ENCODE measurements around the gene MPC2.
"Not testable (repeated sequence)": the region's sequence is repeated elsewhere in the genome, so short reads cannot be mapped to it uniquely, and the experiment has no call there.

Gene MPC2

GRCh38 chr1:167905182-167905581 is 31.7 kb downstream of the MPC2 start:
- no peak for DNase-seq (ENCODE audit: low read depth in 2 of 2)

DNA sequence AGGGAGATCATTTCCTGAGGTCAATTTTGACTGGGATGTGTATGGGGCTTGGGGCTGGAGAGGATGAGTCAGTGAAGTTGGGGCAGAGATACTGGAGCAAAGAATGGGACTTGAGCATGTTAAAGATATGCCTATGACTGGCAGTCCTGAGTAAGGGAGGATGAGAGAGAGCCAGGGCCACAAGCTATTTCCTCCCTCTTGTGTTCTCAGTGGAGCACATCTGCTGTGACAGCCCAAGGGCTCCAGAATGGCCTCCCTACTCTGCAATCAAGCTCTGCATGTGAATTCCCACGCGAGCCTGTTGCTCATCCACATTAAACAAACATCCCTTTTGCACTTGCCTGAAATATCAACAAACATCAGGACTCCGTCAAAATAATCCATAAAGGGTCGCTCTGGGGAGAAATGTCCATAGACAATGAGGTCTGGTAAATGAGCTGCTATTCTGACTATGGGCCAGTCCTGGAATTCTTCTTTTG is 32.2 kb downstream of the MPC2 start:
- DNase-seq (ENCODE audit: low read depth in 2 of 2) = no peak

- DNase-seq (ENCODE audit: low read depth in 2 of 2) = no peak
Measured at GRCh38 chr1:167900907-167901306, 36.0 kb downstream of the MPC2 start.

GRCh38 chr1:167899253-167899681 is 37.6 kb downstream of the MPC2 start:
- no peak for DNase-seq (ENCODE audit: low read depth in 2 of 2)

- no peak for DNase-seq (ENCODE audit: low read depth in 2 of 2)
Measured at GRCh38 chr1:167898578-167899222, 38.2 kb downstream of the MPC2 start.

DNA sequence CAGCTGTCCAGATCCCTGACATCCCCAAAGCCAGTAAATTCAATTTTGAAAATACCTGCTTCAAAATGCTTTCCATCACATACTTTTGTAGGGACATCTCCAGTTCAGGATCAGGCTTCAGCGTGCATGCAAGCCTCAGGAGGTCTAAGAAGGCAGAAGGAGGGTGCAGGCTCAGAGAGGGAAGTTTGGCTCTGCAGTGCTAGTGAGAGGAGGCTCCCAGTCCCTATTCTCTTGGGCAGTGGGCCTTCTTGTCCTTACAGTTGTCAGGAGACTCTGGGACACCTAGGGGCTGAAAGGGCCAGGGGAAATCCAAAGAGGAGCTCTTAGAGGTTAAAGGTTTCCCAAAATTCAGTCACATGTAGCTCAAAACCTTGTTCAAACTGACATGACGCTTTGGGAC is 43.1 kb downstream of the MPC2 start:
- no peak for DNase-seq (ENCODE audit: low read depth in 2 of 2)

DNA sequence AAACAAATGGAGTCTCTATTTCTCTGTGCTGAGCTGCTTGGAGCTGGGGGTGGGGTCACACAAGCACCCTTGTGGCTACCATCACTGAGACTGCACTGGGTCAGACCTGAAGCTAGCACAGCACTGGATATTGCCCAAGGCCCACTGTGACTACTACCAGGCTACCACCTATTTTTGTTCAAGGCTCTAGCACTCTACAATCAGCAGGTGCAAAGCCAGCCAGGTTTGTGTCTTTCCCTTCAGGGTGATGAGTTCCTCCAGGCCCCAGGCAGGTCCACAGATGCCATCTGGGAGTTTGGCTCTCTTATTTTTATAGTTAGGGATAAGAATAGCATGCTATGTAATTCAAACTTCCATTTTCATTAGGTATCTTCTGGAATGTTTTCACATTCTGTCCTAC is 46.5 kb downstream of the MPC2 start:
- DNase-seq (ENCODE audit: low read depth in 2 of 2) = no peak

DNA sequence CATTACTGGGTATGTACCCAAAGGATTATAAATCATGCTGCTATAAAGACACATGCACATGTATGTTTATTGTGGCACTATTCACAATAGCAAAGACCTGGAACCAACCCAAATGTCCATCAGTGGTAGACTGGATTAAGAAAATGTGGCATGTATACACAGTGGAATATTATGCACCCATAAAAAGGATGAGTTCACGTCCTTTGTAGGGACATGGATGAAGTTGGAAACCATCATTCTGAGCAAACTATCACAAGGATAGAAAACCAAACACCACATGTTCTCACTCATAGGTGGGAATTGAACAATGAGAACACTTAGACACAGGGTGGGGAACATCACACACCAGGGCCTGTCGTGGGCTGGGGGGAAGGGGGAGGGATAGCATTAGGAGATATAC is 49.7 kb downstream of the MPC2 start:
- DNase-seq (ENCODE audit: low read depth in 2 of 2) = not testable (repeated sequence)

GRCh38 chr1:167882376-167882775 is 54.5 kb downstream of the MPC2 start:
- DNase-seq (ENCODE audit: low read depth in 2 of 2) = no peak

DNA sequence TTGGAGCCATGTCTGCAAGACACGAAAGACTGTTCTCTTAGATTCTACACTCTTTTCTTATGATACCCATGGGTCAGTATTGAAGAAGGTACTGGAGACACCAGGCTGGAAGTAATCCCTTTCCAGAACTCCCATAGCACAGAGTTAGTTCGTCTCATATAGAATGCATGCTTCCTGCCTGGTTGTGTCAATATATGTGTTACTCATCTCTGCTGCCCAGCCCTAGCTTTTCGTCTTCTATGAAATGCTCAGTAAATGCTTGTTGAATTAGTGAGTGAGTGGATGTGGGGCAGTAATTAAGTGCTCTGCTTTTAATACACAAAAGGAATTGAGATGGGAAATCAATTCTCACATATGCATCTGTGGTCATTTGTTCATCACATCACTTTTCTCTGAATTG is 55.1 kb downstream of the MPC2 start:
- no peak for DNase-seq (ENCODE audit: low read depth in 2 of 2)

GRCh38 chr1:167881069-167881468 is 55.8 kb downstream of the MPC2 start:
- no peak for DNase-seq (ENCODE audit: low read depth in 2 of 2)

DNA sequence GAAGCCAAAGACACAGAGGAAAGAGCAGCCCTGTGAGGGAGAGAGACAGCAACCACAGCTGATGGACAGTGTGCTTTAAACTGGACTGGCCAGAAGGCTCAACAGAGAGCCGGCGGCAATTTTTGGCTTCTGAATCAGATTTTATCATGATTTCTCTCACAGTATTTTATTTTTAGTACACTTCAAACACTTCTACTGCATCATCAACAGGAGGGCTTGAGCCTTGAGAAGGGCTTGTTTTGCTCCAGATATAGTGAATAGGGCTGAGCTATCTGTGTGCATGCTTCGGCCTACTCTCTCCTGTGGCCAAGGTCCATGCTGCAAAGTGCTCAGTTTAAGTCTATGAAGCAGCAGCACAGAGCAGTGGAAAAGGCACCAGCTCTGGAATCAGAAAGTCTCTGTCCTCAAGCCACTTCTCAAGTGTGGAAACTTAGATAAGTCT is 56.3 kb downstream of the MPC2 start:
- DNase-seq (ENCODE audit: low read depth in 2 of 2) = no peak

- DNase-seq (ENCODE audit: low read depth in 2 of 2) = no peak
Measured at GRCh38 chr1:167879508-167879907, 57.4 kb downstream of the MPC2 start.

- DNase-seq (ENCODE audit: low read depth in 2 of 2) = no peak
Measured at GRCh38 chr1:167878372-167879160, 58.3 kb downstream of the MPC2 start.

DNA sequence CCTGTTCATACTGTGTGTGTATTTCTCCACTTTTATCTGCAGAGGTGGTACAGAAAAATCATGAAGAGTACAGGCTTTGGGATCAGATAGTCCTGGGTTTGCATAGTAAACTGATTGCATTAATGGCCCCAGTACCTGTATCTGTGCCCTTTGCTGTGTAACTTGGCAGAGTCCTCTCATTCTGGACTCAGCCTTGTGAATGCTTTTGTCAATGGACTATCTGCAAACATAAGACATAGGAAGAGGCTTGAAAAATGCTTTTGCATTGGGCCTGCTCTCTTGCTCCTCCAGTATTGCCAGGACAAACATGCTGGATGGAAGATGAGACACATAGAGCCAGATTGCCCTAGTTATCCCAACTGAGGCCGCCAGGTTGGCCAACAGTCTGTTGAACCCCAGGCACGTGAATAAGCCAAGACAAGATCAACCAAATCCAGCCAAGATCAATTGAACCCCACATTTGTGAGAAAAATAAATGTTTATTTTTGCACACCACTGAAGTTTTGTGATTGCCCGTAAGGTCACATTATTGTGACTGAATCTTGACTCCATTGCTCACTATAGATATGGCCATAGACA is 60.2 kb downstream of the MPC2 start:
- no peak for DNase-seq (ENCODE audit: low read depth in 2 of 2)

DNA sequence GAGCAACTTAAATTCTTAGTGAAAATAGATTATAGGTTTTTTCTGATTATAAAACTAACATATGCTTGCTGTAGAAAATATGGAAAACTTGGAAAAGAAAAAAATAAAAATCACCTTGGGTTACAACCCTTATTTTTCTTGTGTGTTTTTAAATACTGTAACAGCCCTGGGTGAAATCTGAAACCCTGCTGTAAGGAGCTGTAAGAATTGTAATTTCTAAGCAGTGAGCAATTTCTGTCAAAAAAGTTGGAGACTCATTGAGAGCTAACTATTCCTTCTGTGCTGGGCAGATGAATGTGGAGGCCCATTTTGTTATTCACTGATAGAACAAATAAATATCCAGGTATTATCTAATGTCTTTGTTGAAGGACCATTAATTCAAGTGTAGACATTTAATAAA is 65.5 kb downstream of the MPC2 start:
- no peak for DNase-seq (ENCODE audit: low read depth in 2 of 2)

- DNase-seq (ENCODE audit: low read depth in 2 of 2) = not testable (repeated sequence)
Measured at GRCh38 chr1:167869157-167870001, 67.5 kb downstream of the MPC2 start.

DNA sequence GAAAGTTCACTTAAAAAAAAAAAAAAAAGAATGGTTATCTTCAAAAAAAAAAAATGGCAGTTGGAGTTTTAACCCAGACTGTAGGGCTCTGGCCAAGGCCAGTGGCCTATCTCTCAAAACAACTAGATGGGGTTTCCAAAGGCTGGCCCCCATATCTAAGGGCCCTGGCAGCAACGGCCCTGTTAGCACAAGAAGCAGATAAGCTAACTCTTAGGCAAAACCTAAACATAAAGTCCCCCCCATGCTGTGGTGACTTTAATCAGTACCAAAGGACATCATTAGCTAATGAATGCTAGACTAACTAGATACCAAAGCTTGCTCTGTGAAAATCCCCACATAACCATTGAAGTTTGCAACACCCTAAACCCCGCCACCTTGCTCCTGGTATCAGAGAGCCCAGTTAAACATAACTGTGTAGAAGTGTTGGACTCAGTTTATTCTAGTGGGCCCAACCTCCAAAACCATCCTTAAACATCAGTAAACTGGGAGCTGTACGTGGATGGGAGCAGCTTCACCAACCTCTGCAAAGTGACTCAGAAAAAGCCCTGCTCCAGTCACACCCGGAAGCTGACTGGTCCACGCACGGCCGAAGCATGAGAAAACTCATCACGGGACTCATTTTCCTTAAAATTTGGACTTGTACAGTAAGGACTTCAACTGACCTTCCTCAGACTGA is 70.0 kb downstream of the MPC2 start:
- DNase-seq (ENCODE audit: low read depth in 2 of 2) = not testable (repeated sequence)
